Neuronal stem cell (in vitro differentiated cells): Measurements from ENCODE around the gene THRAP3.
"Not testable (repeated sequence)": the region's sequence is repeated elsewhere in the genome, so short reads cannot be mapped to it uniquely, and the experiment has no call there.

Source experiments
- DNase-seq: peaks from one replicate; pipeline ENCODE4 v3.0.0-alpha.2; 2013; ENCODE audit warnings: low spot score
- H2AFZ ChIP-seq: one replicate; pipeline ENCODE4 v1.6.1; 2013; ENCODE audit warnings: mild to moderate bottlenecking, low read length, inconsistent platforms
- H2AK5ac ChIP-seq: 2 replicates; pipeline ENCODE4 v1.6.1; 2013; ENCODE audit warnings: low read depth, mild to moderate bottlenecking, inconsistent platforms, low read length, moderate library complexity, mixed read lengths
- H2BK120ac ChIP-seq: 2 replicates; pipeline ENCODE4 v1.6.1; 2013; ENCODE audit warnings: low read depth, mild to moderate bottlenecking, inconsistent platforms, low read length, moderate library complexity, mixed read lengths
- H2BK12ac ChIP-seq: one replicate; pipeline ENCODE4 v1.6.1; 2013; ENCODE audit warnings: low read length, inconsistent platforms
- H2BK15ac ChIP-seq: 2 replicates; pipeline ENCODE4 v1.6.1; 2013; ENCODE audit warnings: mild to moderate bottlenecking, low read length, inconsistent platforms, mixed read lengths
- H2BK5ac ChIP-seq: one replicate; pipeline ENCODE4 v1.6.1; 2013; ENCODE audit warnings: inconsistent platforms, mild to moderate bottlenecking, low read length, moderate library complexity
- H3K14ac ChIP-seq: one replicate; pipeline ENCODE4 v1.6.1; 2013; ENCODE audit warnings: low read length, inconsistent platforms
- H3K18ac ChIP-seq: 2 replicates; pipeline ENCODE4 v1.6.1; 2013; ENCODE audit warnings: low read length, inconsistent platforms
- H3K23ac ChIP-seq: 2 replicates; pipeline ENCODE4 v1.6.1; 2013; ENCODE audit warnings: low read depth, mild to moderate bottlenecking, mixed read lengths, low read length, inconsistent platforms; ENCODE audit not compliant: poor library complexity
- H3K27ac ChIP-seq: replicated peaks from 3 replicates; pipeline ENCODE4 v1.5.1; 2013; ENCODE audit warnings: low read length, inconsistent platforms
- H3K27me3 ChIP-seq, 3 experiments: 2 replicates each; pipeline ENCODE4 v1.6.1; 2013; ENCODE audit warnings: low read length in 3 of 3, mild to moderate bottlenecking in 2 of 3, inconsistent platforms in 1 of 3, low read depth in 1 of 3, mixed read lengths in 1 of 3, moderate library complexity in 1 of 3; ENCODE audit not compliant: control insufficient read depth in 3 of 3, insufficient read depth in 3 of 3
- H3K36me3 ChIP-seq, 2 donors: replicated peaks in 1 of 2; 2 replicates each; pipeline ENCODE4 v1.6.1; 2013; ENCODE audit warnings: low read length in 2 of 2; ENCODE audit not compliant: control insufficient read depth in 2 of 2, insufficient read depth in 2 of 2
- H3K4ac ChIP-seq: 2 replicates; pipeline ENCODE4 v1.6.1; 2013; ENCODE audit warnings: inconsistent platforms, mild to moderate bottlenecking, low read length, moderate library complexity
- H3K4me1 ChIP-seq, 2 donors: 1 replicate in 1 of 2; 2 replicates in 1 of 2; pipeline ENCODE4 v1.6.1; 2013; ENCODE audit warnings: low read length in 2 of 2, low read depth in 1 of 2; ENCODE audit not compliant: control insufficient read depth in 2 of 2, insufficient read depth in 1 of 2
- H3K4me2 ChIP-seq: one replicate; pipeline ENCODE4 v1.6.1; 2013; ENCODE audit warnings: mild to moderate bottlenecking, low read length, inconsistent platforms; ENCODE audit not compliant: insufficient read depth, poor library complexity, severe bottlenecking
- H3K4me3 ChIP-seq, 2 donors: 2 replicates each; pipeline ENCODE4 v1.5.1; 2013; ENCODE audit warnings: low read length in 2 of 2, mild to moderate bottlenecking in 2 of 2, inconsistent platforms in 1 of 2, moderate library complexity in 1 of 2
- H3K79me1 ChIP-seq: one replicate; pipeline ENCODE4 v1.6.1; 2013; ENCODE audit warnings: low read depth, mild to moderate bottlenecking, inconsistent platforms, low read length, moderate library complexity
- H3K9ac ChIP-seq: one replicate; pipeline ENCODE4 v1.6.1; 2013; ENCODE audit warnings: mild to moderate bottlenecking, low read depth, low read length, inconsistent platforms; ENCODE audit not compliant: poor library complexity
- H3K9me3 ChIP-seq, 2 donors: replicated peaks in 1 of 2; 2 replicates each; pipeline versions ENCODE3 to v1.6.1; 2013; ENCODE audit warnings: low read length in 2 of 2, mild to moderate bottlenecking in 2 of 2, inconsistent platforms in 1 of 2, low read depth in 1 of 2, mixed read lengths in 1 of 2, moderate library complexity in 1 of 2; ENCODE audit not compliant: control insufficient read depth in 2 of 2, insufficient read depth in 1 of 2
- H4K8ac ChIP-seq: one replicate; pipeline ENCODE4 v1.6.1; 2013; ENCODE audit warnings: low read depth, mild to moderate bottlenecking, inconsistent platforms, low read length, moderate library complexity
- H4K91ac ChIP-seq: one replicate; pipeline ENCODE4 v1.6.1; 2013; ENCODE audit warnings: low read length, low read depth, mild to moderate bottlenecking, inconsistent platforms; ENCODE audit not compliant: poor library complexity
- WGBS, 2 donors: extraction: QIAGEN DNeasy Blood & Tissue Kit; methylation state at CpG; one replicate each; pipeline ENCODE4 v1.1.7; 2013; ENCODE audit warnings: missing lambda C conversion rate in 2 of 2, mixed read lengths in 1 of 2; ENCODE audit not compliant: insufficient read length in 2 of 2, insufficient replicate concordance in 1 of 2; ENCODE audit errors: extremely low coverage in 2 of 2; 5-methylcytosine and 5-hydroxymethylcytosine counted together

Gene THRAP3

GRCh38 chr1:36247538-36247937, 23.3 kb downstream of the THRAP3 start:
- Histone ChIP-seq H3K36me3 (peaks cover 0 to 47% of the 10 kb centered on the region in 2 donors), H2BK5ac (no peak overlapping the region), H3K4me1 (no peaks in the 10 kb centered on the region), H2AK5ac (no peak overlapping the region), H3K4me2 (no peak overlapping the region), H2BK120ac (no peak overlapping the region), H3K4me3 (no peak overlapping the region), H3K9ac (no peak overlapping the region), H3K79me1 (peaks cover 3% of the 10 kb centered on the region), H3K14ac (no peak overlapping the region), H3K18ac (no peak overlapping the region), H3K27ac (no peak overlapping the region), H3K27me3 (no peaks in the 10 kb centered on the region), H2BK15ac (no peak overlapping the region), H3K4ac (no peak overlapping the region), H3K23ac (no peak overlapping the region), H2AFZ (no peak overlapping the region), H2BK12ac (no peak overlapping the region), H3K9me3 (peaks cover 0 to 4% of the 10 kb centered on the region in 2 donors), H4K91ac (no peak overlapping the region), H4K8ac (no peak overlapping the region)
- no peak for DNase-seq
- WGBS, 2 donors: no CpG with 5 or more reads among the region's 3 CpGs

- Histone ChIP-seq H3K18ac (no peak overlapping the region), H4K91ac (no peak overlapping the region), H4K8ac (no peak overlapping the region), H3K27ac (no peak overlapping the region), H3K79me1 (peaks cover 4% of the 10 kb centered on the region), H2BK5ac (no peak overlapping the region), H3K4me1 (no peaks in the 10 kb centered on the region), H3K23ac (no peak overlapping the region), H3K4me3 (no peak overlapping the region), H3K9me3 (peaks cover 0 to 4% of the 10 kb centered on the region in 2 donors), H2BK15ac (no peak overlapping the region), H2AK5ac (no peak overlapping the region), H3K27me3 (no peaks in the 10 kb centered on the region), H2BK120ac (no peak overlapping the region), H3K36me3 (peaks cover 0 to 43% of the 10 kb centered on the region in 2 donors), H3K14ac (no peak overlapping the region), H3K4ac (no peak overlapping the region), H3K9ac (no peak overlapping the region), H2BK12ac (no peak overlapping the region), H3K4me2 (no peak overlapping the region), H2AFZ (no peak overlapping the region)
- no CpG with 5 or more reads among the region's 4 CpGs for WGBS, 2 donors
- DNase-seq: no peak
Measured at GRCh38 chr1:36248250-36248894, 24.1 kb downstream of the THRAP3 start.

- no peaks in the 10 kb centered on the region for H3K4me1 ChIP-seq
- H2AFZ ChIP-seq: no peak overlapping the region
- no peak for DNase-seq
Measured at GRCh38 chr1:36251794-36252481, 27.7 kb downstream of the THRAP3 start.

DNA sequence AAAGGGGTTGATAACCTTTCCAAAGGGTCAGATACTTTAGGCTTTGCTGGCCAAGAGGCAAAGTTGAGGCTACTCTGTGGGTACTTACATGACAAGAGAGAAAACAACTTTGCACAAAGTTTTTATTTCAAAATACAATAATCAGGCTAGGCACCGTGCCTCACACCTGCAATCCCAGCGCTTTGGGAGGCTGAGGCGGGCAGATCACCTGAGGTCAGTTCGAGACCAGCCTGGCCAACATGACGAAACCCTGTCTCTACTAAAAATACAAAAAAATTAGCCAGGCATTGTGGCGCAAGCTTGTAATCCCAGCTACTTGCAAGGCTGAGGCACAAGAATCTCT, 28.2 kb downstream of the THRAP3 start:
- H4K8ac ChIP-seq, H3K4me2 ChIP-seq, DNase-seq, H3K4me1 ChIP-seq, H2AK5ac ChIP-seq, H3K4me3 ChIP-seq, H3K9ac ChIP-seq, H4K91ac ChIP-seq, H2BK5ac ChIP-seq, H3K23ac ChIP-seq, H3K18ac ChIP-seq, H3K27me3 ChIP-seq, H3K79me1 ChIP-seq, H3K9me3 ChIP-seq, H3K14ac ChIP-seq, H3K27ac ChIP-seq, H2BK120ac ChIP-seq, H2AFZ ChIP-seq, H2BK12ac ChIP-seq, H2BK15ac ChIP-seq, H3K4ac ChIP-seq: not testable (repeated sequence)
- no CpG with 5 or more reads among the region's 6 CpGs for WGBS, 2 donors
- peaks cover 0 to 49% of the 10 kb centered on the region in 2 donors for H3K36me3 ChIP-seq

More at GRCh38 chr1:36251794-36252481, 27.7 kb downstream of the THRAP3 start:
- Histone ChIP-seq H2BK5ac (no peak overlapping the region), H4K8ac (no peak overlapping the region), H3K14ac (no peak overlapping the region), H2BK12ac (no peak overlapping the region), H3K79me1 (peaks cover 4% of the 10 kb centered on the region), H3K9me3 (no peaks in the 10 kb centered on the region), H3K23ac (no peak overlapping the region), H3K4me2 (no peak overlapping the region), H3K36me3 (peaks cover 0 to 43% of the 10 kb centered on the region in 2 donors), H2BK15ac (no peak overlapping the region), H3K18ac (no peak overlapping the region), H2BK120ac (no peak overlapping the region), H3K9ac (no peak overlapping the region), H3K4ac (no peak overlapping the region), H4K91ac (no peak overlapping the region), H3K27ac (no peak overlapping the region), H3K27me3 (no peaks in the 10 kb centered on the region), H3K4me3 (no peak overlapping the region), H2AK5ac (no peak overlapping the region)
- no CpG with 5 or more reads among the region's 9 CpGs for WGBS, 2 donors
